ENCODE measurements around the gene MMP11. TPM values are rescaled to one million over a fixed set of nuclear protein-coding genes. Genes with fewer than 3 reads are reported as not detected.

MMP11 gene
- total and polyA plus RNA-seq, 2 experiments from 2014 or later, result 25.2 to 36.2 TPM

DNA sequence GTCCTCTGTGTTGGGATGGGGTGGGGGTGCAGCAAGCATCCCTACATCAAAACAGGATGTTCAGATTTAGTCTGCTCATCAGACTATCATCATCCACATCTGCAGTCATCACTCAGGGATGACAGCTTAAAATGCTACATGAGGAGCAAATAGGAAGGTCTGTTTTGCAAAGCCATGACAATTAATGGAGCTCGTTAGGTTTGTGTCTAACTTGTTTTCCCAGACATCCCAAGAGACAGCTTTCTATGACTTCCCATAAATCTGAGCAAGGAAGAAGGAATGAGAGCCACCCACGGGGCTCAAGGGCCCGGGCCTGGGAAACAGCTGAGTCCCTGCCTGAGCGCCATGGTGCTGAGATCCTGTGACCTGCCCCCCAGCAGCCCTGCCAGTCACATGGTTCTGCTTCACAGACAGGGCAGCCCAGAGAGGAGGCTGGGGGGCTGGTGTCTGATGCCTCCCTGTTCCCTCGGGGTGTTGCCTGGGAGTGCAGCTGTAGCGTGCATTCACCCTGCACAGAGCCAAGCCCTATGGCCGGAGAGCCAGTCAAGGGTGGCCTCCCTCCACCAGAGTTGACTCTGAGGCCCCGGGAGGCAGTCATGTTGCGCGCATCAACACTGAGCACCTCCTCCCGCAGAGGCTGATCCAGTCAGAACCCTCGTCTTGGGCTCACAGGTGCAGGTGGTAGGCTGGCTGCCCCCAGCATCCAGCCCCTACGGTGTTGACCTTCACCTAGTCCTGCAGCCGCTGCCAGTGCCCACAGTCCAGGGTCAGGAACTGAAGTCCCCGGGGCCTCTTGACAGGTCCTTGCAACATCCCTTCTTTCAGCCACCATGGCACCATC, 54.1 kb downstream of the MMP11 start:
- Histone ChIP-seq H3K9me3 (ENCODE audit: low read depth) (no peaks in the 10 kb centered on the region), H3K4me3 (no peak overlapping the region), H2AFZ (no peak overlapping the region), H3K27ac (no peak overlapping the region), H3K27me3 (no peaks in the 10 kb centered on the region), H3K9me2 (replicated peaks; ENCODE audit: insufficient read depth) (no peaks in the 10 kb centered on the region), H3K4me2 (no peak overlapping the region), H3K4me1 (ENCODE audit: insufficient read depth) (no peaks in the 10 kb centered on the region), H3K79me2 (peaks cover 12% of the 10 kb centered on the region), H4K20me1 (ENCODE audit: insufficient read depth, poor library complexity, severe bottlenecking) (peaks cover 3% of the 10 kb centered on the region), H3K36me3 (replicated peaks; ENCODE audit: insufficient read depth, low read depth) (no peaks in the 10 kb centered on the region)
- peak; percentile 2 for DNase-seq (ENCODE audit: low spot score)
- 84% methylated on average over 15 of the region's 15 CpGs for WGBS (ENCODE audit: low lambda C conversion rate, missing lambda C conversion rate)
- TF ChIP-seq CTCF (IDR thresholded peaks at IDR 0.05; ENCODE audit: poor library complexity), result no peak
- no peak for TF ChIP-seq EZH2 (IDR thresholded peaks at IDR 0.05; ENCODE audit: borderline replicate concordance)
- TF ChIP-seq EZH2phosphoT487 (IDR thresholded peaks at IDR 0.05; ENCODE audit: low read depth, severe bottlenecking, unreplicated experiment), result no peak

- Histone ChIP-seq H3K9me3 (ENCODE audit: low read depth) (no peaks in the 10 kb centered on the region), H3K4me2 (no peak overlapping the region), H3K9me2 (replicated peaks; ENCODE audit: insufficient read depth) (no peaks in the 10 kb centered on the region), H3K4me3 (no peak overlapping the region), H4K20me1 (ENCODE audit: insufficient read depth, poor library complexity, severe bottlenecking) (peaks cover 3% of the 10 kb centered on the region), H3K27me3 (no peaks in the 10 kb centered on the region), H3K79me2 (peaks cover 14% of the 10 kb centered on the region), H3K4me1 (ENCODE audit: insufficient read depth) (no peaks in the 10 kb centered on the region), H3K36me3 (replicated peaks; ENCODE audit: insufficient read depth, low read depth) (no peaks in the 10 kb centered on the region), H2AFZ (no peak overlapping the region), H3K27ac (no peak overlapping the region)
- no peak for DNase-seq (ENCODE audit: low spot score)
- TF ChIP-seq CTCF (IDR thresholded peaks at IDR 0.05; ENCODE audit: poor library complexity), result no peak
- no peak for TF ChIP-seq EZH2 (IDR thresholded peaks at IDR 0.05; ENCODE audit: borderline replicate concordance)
- TF ChIP-seq EZH2phosphoT487 (IDR thresholded peaks at IDR 0.05; ENCODE audit: low read depth, severe bottlenecking, unreplicated experiment), result no peak
- WGBS (ENCODE audit: low lambda C conversion rate, missing lambda C conversion rate), result 80% methylated on average over 11 of the region's 11 CpGs
These were observed 54.8 kb downstream of the MMP11 start for GRCh38 chr22:23827351-23827995.

DNA sequence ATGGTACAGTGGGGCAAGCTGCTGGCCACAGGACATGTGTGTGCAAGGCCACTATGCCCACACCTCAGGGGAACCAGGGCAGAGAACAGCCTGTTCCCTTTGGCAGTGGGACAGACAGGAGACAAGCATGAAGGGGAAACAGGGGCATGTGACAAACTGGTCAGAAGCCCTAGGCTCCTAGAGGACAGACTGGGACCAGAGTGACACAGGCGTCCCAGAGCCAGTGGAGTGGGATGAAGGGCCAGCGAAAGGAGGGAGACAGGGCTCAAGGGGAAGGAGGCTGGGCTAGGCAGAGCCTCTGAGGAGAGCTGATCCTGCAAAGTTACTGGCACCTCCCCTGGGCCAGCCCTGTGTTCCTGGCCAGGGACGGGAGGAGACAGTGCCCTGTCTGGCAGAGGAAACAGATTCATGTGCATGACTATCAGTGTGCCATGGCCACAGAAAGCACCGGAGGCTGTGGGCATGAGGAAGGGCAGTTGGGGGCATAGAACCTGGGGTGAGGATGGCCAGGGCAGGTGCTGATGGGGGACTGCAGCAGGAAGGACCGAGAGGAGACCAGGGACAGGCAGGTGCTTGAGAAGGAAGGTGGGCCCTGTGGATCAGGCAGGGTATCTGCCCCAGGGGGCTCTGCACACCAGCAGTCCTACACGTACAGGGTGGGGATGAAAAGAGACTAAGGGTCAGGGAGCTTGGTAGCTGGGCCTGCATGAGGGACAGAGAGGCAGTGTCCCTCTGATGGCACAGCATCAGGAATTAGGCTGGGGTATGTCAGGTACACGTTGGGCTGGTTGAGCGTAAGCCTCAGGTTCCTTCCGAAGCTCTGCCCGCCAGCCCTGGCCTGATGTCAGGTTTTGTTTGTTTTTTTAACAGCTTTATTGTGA, 56.4 kb downstream of the MMP11 start:
- H4K20me1 ChIP-seq (ENCODE audit: insufficient read depth, poor library complexity, severe bottlenecking), result peaks cover 3% of the 10 kb centered on the region
- DNase-seq (ENCODE audit: low spot score), result no peak
- H3K27me3 ChIP-seq, result no peaks in the 10 kb centered on the region
- H3K4me3 ChIP-seq, result no peak overlapping the region
- WGBS (ENCODE audit: low lambda C conversion rate, missing lambda C conversion rate), result 93% methylated on average over 10 of the region's 10 CpGs
- H3K79me2 ChIP-seq, result peaks cover 14% of the 10 kb centered on the region
- H3K9me3 ChIP-seq (ENCODE audit: low read depth), result no peaks in the 10 kb centered on the region
- H3K4me1 ChIP-seq (ENCODE audit: insufficient read depth), result no peaks in the 10 kb centered on the region
- H2AFZ ChIP-seq, result no peak overlapping the region
- peak overlapping the region; percentile 44 for H3K27ac ChIP-seq
- H3K9me2 ChIP-seq (replicated peaks; ENCODE audit: insufficient read depth), result no peaks in the 10 kb centered on the region
- no peak for TF ChIP-seq EZH2phosphoT487 (IDR thresholded peaks at IDR 0.05; ENCODE audit: low read depth, severe bottlenecking, unreplicated experiment)
- TF ChIP-seq CTCF (IDR thresholded peaks at IDR 0.05; ENCODE audit: poor library complexity), result no peak
- no peak for TF ChIP-seq EZH2 (IDR thresholded peaks at IDR 0.05; ENCODE audit: borderline replicate concordance)
- no peak overlapping the region for H3K4me2 ChIP-seq
- H3K36me3 ChIP-seq (replicated peaks; ENCODE audit: insufficient read depth, low read depth), result no peaks in the 10 kb centered on the region
